Measurements from ENCODE around the gene ZNRF1. TPM values are rescaled to one million over a fixed set of nuclear protein-coding genes. Genes with fewer than 3 reads are reported as not detected.

ZNRF1 gene
- total and polyA plus RNA-seq, 2 of the 8 experiments (the other 6 are each of a cell fraction or from before 2014, with no cell fraction given), result 33.5 to 52.9 TPM

DNA sequence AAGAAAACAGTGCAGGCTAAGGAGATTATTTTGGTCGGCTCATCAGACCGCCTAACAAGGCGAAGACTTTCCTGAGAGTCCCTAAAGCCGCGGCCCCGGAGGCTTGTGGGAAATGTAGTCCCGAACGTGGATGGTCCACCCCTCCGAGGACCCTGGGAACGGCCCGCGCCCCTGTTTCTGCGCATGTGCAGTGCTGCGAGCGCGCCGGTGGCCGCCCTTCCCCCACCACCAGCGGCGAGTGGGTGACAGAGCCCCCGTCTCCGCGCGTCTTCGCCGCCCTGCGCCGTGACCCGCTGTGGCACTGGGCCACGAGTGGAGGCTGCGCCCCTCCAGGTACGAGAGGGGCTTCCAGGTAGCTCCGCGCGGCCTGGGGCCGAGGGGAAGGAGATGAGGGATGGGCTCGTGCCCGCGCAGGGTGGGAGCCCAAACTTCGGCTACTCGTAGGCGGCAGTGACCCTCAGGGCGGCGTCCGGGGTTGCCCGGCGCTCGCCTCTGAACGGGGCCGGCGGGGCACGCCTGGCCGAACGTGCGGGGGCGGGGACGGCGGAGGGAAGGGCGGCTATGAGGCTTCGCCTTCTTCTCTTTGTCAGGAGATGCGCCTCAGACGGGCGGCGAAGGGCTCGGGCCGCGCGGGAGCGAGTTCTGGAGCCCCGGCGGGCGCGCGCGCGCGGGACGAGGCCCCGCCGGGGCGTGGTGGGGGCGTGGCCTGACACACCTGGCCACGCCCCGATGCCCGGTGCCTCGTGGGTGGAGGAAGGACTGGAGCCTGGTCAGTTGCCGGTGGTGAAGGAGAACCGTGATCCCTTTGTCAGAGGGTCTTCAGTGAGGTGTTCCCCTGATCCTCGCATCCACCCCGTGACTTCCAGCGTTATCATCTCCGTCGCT is 149.7 kb downstream of the ZNRF1 start, which contains the start of gene ZFP1 (continued):
- no peak for TF ChIP-seq KDM1A (IDR thresholded peaks at IDR 0.05; ENCODE audit: borderline replicate concordance, low read length)
- TF ChIP-seq SRF (IDR thresholded peaks at IDR 0.05; ENCODE audit: low read depth, low read length), result no peak
- peak; percentile 85 for TF ChIP-seq ASH2L (IDR thresholded peaks at IDR 0.05; ENCODE audit: low read length)
- TF ChIP-seq SP4 (IDR thresholded peaks at IDR 0.05; ENCODE audit: low read length), result no peak
- no peak for TF ChIP-seq RAD21 (IDR thresholded peaks at IDR 0.05 in 1 of 2, conservative IDR thresholded peaks at IDR 0.05 in 1 of 2; ENCODE audit: low read depth in 2 of 2, low read length in 2 of 2)
- TF ChIP-seq PHF8 (conservative IDR thresholded peaks at IDR 0.05; ENCODE audit: low read depth, low read length), result peak; percentile 86
- TF ChIP-seq NANOG (IDR thresholded peaks at IDR 0.05; ENCODE audit: insufficient read depth, low read depth, low read length, poor library complexity, severe bottlenecking), result no peak
- peak; percentile 72 for TF ChIP-seq SIX5 (IDR thresholded peaks at IDR 0.05; ENCODE audit: low read depth, low read length)
- no peak for TF ChIP-seq TCF12 (IDR thresholded peaks at IDR 0.05; ENCODE audit: low read depth, low read length)
- no peak for TF ChIP-seq CBX5 (IDR thresholded peaks at IDR 0.05; ENCODE audit: low read depth, low read length)
- no peak for TF ChIP-seq GABPA (IDR thresholded peaks at IDR 0.05; ENCODE audit: borderline replicate concordance, insufficient read depth, low read length)
- no peak for TF ChIP-seq CHD2 (IDR thresholded peaks at IDR 0.05; ENCODE audit: low read length)
- TF ChIP-seq GTF2F1 (IDR thresholded peaks at IDR 0.05; ENCODE audit: borderline replicate concordance, low read depth, low read length), result no peak
- peak; percentile 66 for TF ChIP-seq TAF1 (IDR thresholded peaks at IDR 0.05; ENCODE audit: low read depth, low read length)
- TF ChIP-seq ATF3 (IDR thresholded peaks at IDR 0.05; ENCODE audit: insufficient read depth, low read depth, low read length), result no peak
- TF ChIP-seq, protein P1, sequence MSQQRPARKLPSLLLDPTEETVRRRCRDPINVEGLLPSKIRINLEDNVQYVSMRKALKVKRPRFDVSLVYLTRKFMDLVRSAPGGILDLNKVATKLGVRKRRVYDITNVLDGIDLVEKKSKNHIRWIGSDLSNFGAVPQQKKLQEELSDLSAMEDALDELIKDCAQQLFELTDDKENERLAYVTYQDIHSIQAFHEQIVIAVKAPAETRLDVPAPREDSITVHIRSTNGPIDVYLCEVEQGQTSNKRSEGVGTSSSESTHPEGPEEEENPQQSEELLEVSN (IDR thresholded peaks at IDR 0.05), result no peak
- no peak for TF ChIP-seq CEBPB (IDR thresholded peaks at IDR 0.05; ENCODE audit: low read depth, low read length)
- TF ChIP-seq TEAD4 (IDR thresholded peaks at IDR 0.05; ENCODE audit: low read depth, low read length), result no peak
- TF ChIP-seq EP300 (IDR thresholded peaks at IDR 0.05; ENCODE audit: borderline replicate concordance in 1 of 2, low read depth in 2 of 2, low read length in 2 of 2), result peak in 1 of 2 experiments; percentile 34; a peak in 1 of 3 replicates
- TF ChIP-seq CREB1 (IDR thresholded peaks at IDR 0.05), result peak; percentile 36; the same call in 1 of the 2 replicates
- peak; percentile 65 for TF ChIP-seq NRF1 (IDR thresholded peaks at IDR 0.05; ENCODE audit: low read depth, low read length)
- no peak for TF ChIP-seq EZH2 (IDR thresholded peaks at IDR 0.05; ENCODE audit: low read depth, low read length, severe bottlenecking)
- TF ChIP-seq MAFK (IDR thresholded peaks at IDR 0.05; ENCODE audit: low read depth, low read length), result no peak

All from H1 (cell line).